GM12874 (cell line): ENCODE results near the gene LLPH.

Experiments
- CTCF ChIP-seq: IDR thresholded peaks from 2 replicates; pipeline ENCODE4 v1.5.1; 2011; ENCODE audit warnings: low read depth, mild to moderate bottlenecking, control low read depth, low read length, moderate library complexity; ENCODE audit not compliant: insufficient read depth

Gene LLPH

DNA sequence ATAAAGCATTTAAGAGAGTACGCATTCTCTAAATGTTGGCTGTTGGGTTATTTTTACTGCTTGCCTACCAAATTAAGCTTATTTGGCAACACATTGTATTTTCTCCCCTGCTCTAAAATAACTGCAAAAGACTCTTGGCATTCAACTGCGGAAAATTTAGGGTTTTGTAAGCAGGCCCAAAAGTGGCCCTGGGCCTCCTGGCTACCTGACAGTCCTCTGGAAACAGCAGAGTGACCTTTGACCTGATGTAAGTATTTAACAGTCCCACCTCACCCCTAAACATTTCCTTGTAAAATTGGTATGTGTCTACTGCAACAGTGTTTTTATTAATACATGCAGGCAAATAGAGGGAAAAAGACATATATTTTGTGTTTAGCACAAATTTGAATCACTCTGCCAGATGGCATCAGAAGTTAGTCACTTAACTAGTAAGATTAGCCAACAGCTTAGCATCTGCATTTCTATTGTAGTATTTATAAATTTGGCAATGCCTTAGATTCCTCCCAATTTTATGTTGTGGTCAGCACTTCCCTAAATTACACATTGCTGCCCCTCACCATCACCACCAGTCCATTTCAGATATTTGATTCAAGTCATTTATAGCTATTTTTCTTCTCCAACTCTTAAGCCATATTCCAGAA lies 11.2 kb downstream of the LLPH start:
- no peak for TF ChIP-seq CTCF

DNA sequence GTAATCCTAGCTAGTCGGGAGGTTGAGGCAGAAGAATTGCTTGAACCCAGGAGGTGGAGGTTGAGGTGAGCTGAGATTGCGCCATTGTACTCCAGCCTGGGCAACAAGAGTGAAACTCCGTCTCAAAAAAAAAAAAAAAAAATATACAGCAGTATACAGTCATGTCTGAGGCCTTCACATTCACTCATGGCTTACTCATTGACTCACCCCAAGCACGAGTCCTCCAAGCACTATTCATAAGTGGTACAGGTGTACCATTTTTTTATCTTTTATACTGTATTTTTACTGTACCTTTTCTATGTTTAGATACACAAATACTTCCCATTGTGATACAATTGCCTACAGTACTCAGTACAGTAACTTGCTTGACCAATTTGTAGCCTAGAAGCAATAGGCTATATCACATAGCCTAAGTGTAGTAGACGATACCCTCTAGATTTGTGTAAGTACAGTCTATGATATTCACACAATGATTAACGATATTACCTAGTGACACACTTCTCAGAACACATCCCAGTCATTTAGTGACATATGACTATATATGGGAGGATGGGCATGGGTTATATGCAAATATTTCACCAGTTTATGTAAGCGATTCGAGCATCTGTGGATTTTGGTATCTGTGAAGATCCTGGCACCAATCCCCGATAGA lies 12.2 kb downstream of the LLPH start:
- TF ChIP-seq CTCF, result no peak

DNA sequence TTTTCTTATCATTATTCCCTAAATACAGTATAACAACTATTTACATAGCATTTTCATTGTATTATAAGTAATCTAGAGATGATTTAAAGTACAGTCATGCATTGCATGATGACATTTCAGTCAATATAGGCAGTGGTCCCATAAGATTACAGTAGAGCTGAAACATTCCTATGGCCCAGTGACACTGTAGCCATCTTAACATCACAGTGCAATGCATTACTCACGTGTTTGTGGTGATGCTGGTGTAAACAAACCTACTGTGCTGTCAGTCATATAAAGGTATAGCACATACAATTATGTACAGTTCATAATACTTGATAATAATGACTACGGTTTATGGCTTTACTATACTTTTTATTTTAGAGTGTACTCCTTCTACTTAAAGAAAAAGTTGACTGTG lies 13.3 kb downstream of the LLPH start:
- no peak for TF ChIP-seq CTCF

DNA sequence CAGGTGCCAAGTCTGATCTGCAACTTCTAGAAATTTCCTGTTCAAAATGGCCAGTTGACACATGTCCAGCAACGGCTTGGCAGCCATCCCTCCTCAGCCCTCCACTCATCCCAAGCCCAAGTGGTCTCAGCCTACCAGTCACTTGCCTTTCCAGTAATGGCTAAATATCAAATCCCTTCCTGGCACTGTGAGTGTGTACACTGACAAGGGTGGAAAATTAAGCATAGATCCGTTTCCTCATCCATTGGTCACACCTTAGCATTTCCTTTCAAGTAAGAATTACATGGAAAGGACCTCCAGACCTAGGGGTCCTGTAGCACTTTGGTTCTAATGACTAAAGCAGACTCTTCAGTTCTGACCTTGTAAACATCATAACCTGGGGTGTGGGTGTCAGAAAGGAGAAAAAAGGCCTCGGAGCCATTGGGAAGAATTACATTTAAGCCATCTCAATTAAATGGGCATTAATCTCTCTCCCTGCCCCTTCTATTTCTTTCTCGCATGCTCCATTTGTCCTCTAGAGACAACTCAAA lies 15.4 kb downstream of the LLPH start:
- no peak for TF ChIP-seq CTCF

- no peak for TF ChIP-seq CTCF
These were observed 17.1 kb downstream of the LLPH start for GRCh38 chr12:66113471-66113870.

GRCh38 chr12:66111605-66112004 lies 18.9 kb downstream of the LLPH start:
- TF ChIP-seq CTCF, result no peak

GRCh38 chr12:66109056-66109455 lies 21.5 kb downstream of the LLPH start:
- no peak for TF ChIP-seq CTCF
